OCI-LY1 (cell line): ENCODE measurements around the gene SYK.

ENCODE experiments used
- EZH2 ChIP-seq: fragments of 200-600 bp; sonication (generic), shearing (Covaris generic); IDR thresholded peaks from 2 replicates; pipeline ENCODE4 v1.8.0; 2017; ENCODE audit warnings: borderline replicate concordance, mixed run types, mild to moderate bottlenecking, antibody characterized with exemption, low read length, moderate library complexity, mixed read lengths
- TF ChIP-seq, protein P1 (sequence below): fragments of 200-600 bp; sonication (generic), shearing (Covaris generic); IDR thresholded peaks from 2 replicates; pipeline ENCODE4 v1.5.1; 2017; ENCODE audit warnings: mild to moderate bottlenecking, antibody characterized with exemption, low read length, moderate library complexity, mixed read lengths

DNA sequence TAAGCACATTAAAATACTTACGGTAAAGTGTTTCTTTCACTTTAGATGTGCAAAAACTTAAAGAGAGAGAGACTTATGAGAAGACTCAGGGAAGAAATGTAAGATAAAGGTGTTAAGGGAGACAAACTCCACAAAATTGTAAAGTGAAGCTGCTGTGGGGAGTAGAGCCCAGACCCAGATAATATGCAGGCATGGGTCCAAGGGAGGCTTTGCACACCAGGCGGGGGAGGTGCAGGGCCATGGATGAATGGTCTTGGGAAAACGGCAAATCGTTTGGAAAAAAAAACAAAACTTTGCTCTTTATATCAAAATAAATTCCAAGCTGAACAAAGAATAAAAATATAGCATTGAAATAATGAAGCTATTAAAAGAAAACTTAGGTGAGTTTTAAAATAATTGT lies 9.1 kb downstream of the SYK start:
- TF ChIP-seq EZH2 = no peak
- TF ChIP-seq, protein P1, sequence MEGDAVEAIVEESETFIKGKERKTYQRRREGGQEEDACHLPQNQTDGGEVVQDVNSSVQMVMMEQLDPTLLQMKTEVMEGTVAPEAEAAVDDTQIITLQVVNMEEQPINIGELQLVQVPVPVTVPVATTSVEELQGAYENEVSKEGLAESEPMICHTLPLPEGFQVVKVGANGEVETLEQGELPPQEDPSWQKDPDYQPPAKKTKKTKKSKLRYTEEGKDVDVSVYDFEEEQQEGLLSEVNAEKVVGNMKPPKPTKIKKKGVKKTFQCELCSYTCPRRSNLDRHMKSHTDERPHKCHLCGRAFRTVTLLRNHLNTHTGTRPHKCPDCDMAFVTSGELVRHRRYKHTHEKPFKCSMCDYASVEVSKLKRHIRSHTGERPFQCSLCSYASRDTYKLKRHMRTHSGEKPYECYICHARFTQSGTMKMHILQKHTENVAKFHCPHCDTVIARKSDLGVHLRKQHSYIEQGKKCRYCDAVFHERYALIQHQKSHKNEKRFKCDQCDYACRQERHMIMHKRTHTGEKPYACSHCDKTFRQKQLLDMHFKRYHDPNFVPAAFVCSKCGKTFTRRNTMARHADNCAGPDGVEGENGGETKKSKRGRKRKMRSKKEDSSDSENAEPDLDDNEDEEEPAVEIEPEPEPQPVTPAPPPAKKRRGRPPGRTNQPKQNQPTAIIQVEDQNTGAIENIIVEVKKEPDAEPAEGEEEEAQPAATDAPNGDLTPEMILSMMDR = no peak
